Heart left ventricle (tissue), 16 donors: ENCODE data around the gene AKAP13. TPM values are rescaled to one million over a fixed set of nuclear protein-coding genes. Genes with fewer than 3 reads are reported as not detected.

ENCODE experiments used
- ATAC-seq, 4 donors: fragments of 200-7000 bp; cut with Tn5 transposase; one replicate each; pipeline ENCODE4 v1.9.1; 2020 to 2022; ENCODE audit warnings: moderate library complexity in 4 of 4, mild to moderate bottlenecking in 3 of 4, moderate number of reproducible peaks in 1 of 4
- DNase-seq, 5 donors: peaks; one replicate each; pipeline ENCODE4 v3.0.0-alpha.2; 2020
- H3K27ac ChIP-seq, 12 donors: fragments of 200-600 bp; sonication (generic) in 4 of 12; one replicate each; pipeline versions ENCODE4 v1.5.0 to v1.8.0; 2016 to 2022; ENCODE audit warnings: mild to moderate bottlenecking in 2 of 12
- H3K27me3 ChIP-seq, 9 donors: fragments of 200-600 bp; sonication (generic) in 2 of 9; one replicate each; pipeline versions ENCODE4 v1.5.1 to v1.8.0; 2016 to 2022; ENCODE audit warnings: mild to moderate bottlenecking in 3 of 9
- H3K36me3 ChIP-seq, 9 donors: fragments of 200-600 bp; sonication (generic) in 2 of 9; one replicate each; pipeline versions ENCODE4 v1.5.0 to v1.8.0; 2018 to 2022; ENCODE audit warnings: mild to moderate bottlenecking in 2 of 9
- H3K4me1 ChIP-seq, 12 donors: fragments of 200-600 bp; sonication (generic) in 4 of 12; one replicate each; pipeline versions ENCODE4 v1.5.0 to v1.8.0; 2016 to 2022; ENCODE audit warnings: mild to moderate bottlenecking in 3 of 12
- H3K4me3 ChIP-seq, 12 donors: fragments of 200-600 bp; sonication (generic) in 4 of 12; one replicate each; pipeline versions ENCODE4 v1.5.0 to v1.8.0; 2017 to 2022; ENCODE audit warnings: mild to moderate bottlenecking in 9 of 12, moderate library complexity in 4 of 12
- H3K9me3 ChIP-seq, 12 donors: fragments of 200-600 bp; sonication (generic) in 4 of 12; one replicate each; pipeline versions ENCODE4 v1.5.0 to v1.8.0; 2016 to 2022; ENCODE audit warnings: mild to moderate bottlenecking in 1 of 12
- POLR2A ChIP-seq, 2 donors: fragments of 450-650 bp; IDR thresholded peaks; one replicate each; pipeline ENCODE4 v1.6.1; 2017; ENCODE audit warnings: antibody characterized with exemption in 2 of 2, mild to moderate bottlenecking in 2 of 2, moderate library complexity in 2 of 2
- WGBS, 4 donors: extraction: QIAGEN DNeasy Blood & Tissue Kit in 2 of 4; methylation state at CpG; one replicate each; pipeline versions ENCODE4 v1.1.5 to v1.1.7; 2013 to 2018; 5-methylcytosine and 5-hydroxymethylcytosine counted together
- intact Hi-C, 10 donors: fragments of 100-400 bp; cut with DNase I; formaldehyde crosslinking; loops; one replicate each; pipeline versions ENCODE4 v1.11.1 to v1.14.2; 2022
- polyA plus RNA-seq, 2 donors: library from polyadenylated mRNA; stranded (reverse); fragments of 200-250 nt; gene quantifications; one replicate each; pipeline ENCODE4 v1.2.3, GENCODE V29; 2013
- total RNA-seq, 9 donors: library from RNA; depleted of rRNA in 2 of 9; stranded (reverse); fragments of >200 nt in 2 of 9; fragmentation: NEBNext Ultra II Directional in 3 of 9; extraction: Animal tissue kit (Norgen Biotek cat#: 25700) in 3 of 9; gene quantifications; one replicate each; pipeline versions ENCODE4 v1.1.0 to v1.2.4, GENCODE V29; 2016 to 2023
- TF ChIP-seq, protein P1 (sequence below), 12 donors: fragments of 200-600 bp; sonication (generic) in 4 of 12; IDR thresholded peaks; one replicate each; pipeline versions ENCODE4 v1.5.0 to v1.8.0; 2018 to 2022; ENCODE audit warnings: antibody characterized with exemption in 12 of 12, mild to moderate bottlenecking in 5 of 12
- donor health status: ischemic (EF 13 %, LVEDD 7.1; RV severe dilation, severe dysfunction).
- donor health status: healthy with polysubstance abuse.
- donor health status: DM: no; HTN: yes; CAD: no.
- donor health status: DM: no; HTN: no; CAD: no.
- donor health status: ischemic (EF 25% LVEDD 6.9; RV normal size, moderate dysfunction).
- donor health status: ischemic (EF 25% LVEDD 5.7; RV mildly dilated, moderate dysfunction).
- donor health status: healthy.
- donor health status: DM: yes; HTN: yes; CAD: no.
- donor health status: ischemic (EF 35%, LVEDD 5.7; RV mildly dilated, moderate dysfunction).
- donor health status: nonischemic (EF 11% LVEDD 7.7; RV severe dilation, severe dysfunction).
- donor health status: DM: yes; HTN: yes; CAD: no.
- donor health status: PGD.
- donor health status: ischemic (EF 29% LVEDD 5.4; RV normal size, mild dysfunction).
- donor health status: nonischemic (EF 23%, LVEDD 6.1; RV moderate dilation, normal function).

Gene AKAP13
- total and polyA plus RNA-seq, 11 donors = 124 to 598 (median 340) TPM

DNA sequence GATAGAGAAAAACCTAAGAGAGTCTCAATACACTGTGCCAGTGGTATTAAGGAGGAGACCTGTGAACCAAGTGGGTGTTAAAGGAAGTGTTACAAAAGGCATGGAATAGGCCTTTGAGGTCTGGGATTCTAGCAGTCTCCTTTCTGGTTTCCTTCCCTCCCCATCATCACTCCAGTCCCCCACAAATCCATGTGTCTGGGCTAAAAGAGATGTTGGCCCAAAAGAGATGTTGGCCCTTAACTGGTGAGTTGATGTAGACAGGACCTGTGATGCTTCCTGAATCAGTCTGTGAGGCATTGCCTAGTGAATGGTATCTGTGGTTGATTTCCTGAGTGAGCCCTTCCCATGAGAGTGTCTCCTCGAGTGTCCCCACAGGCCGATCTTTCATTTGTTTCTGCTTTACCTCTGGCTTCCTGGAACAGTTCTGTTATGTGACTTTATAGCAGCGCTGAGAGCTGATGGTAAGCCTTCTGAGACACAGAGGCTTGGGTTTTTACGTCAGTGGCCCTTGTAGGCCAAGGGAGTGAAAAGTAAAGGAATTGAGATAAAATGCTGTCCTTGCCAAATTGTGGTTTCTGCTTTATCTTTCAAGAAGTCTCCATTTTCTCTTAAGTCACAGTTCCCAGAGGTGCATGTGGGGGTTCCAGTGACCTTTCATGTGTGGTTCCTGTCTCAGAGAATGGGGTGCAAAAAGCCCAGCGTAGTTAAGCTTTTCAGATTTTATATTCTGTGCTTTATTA lies 326.5 kb downstream of the AKAP13 start:
- intact Hi-C loops = loop anchor here in 8 of 10 donors (2.0 to 10.0 kb wide), 9 partner anchors 82 to 372 kb away; no protein-coding TSS in a partner anchor
- Histone ChIP-seq H3K4me3 (peak overlapping the region in 9 of 12 donors; percentile 10 to 46 (median 21)), H3K9me3 (no peaks in the 10 kb centered on the region), H3K27me3 (no peaks in the 10 kb centered on the region), H3K4me1 (peaks cover 5 to 94% (median 68%) of the 10 kb centered on the region in 12 donors), H3K36me3 (peaks cover 0 to 54% (median 42%) of the 10 kb centered on the region in 9 donors), H3K27ac (peak overlapping the region; percentile 70 to 97 (median 86))
- DNase-seq (peak in 4 of 5 donors; percentile 39 to 66 (median 56)), ATAC-seq (peak; percentile 19 to 71 (median 60))
- 14 to 23% (median 20%) methylated on average over 5 of the region's 5 CpGs for WGBS, 4 donors
- TF ChIP-seq, protein P1, sequence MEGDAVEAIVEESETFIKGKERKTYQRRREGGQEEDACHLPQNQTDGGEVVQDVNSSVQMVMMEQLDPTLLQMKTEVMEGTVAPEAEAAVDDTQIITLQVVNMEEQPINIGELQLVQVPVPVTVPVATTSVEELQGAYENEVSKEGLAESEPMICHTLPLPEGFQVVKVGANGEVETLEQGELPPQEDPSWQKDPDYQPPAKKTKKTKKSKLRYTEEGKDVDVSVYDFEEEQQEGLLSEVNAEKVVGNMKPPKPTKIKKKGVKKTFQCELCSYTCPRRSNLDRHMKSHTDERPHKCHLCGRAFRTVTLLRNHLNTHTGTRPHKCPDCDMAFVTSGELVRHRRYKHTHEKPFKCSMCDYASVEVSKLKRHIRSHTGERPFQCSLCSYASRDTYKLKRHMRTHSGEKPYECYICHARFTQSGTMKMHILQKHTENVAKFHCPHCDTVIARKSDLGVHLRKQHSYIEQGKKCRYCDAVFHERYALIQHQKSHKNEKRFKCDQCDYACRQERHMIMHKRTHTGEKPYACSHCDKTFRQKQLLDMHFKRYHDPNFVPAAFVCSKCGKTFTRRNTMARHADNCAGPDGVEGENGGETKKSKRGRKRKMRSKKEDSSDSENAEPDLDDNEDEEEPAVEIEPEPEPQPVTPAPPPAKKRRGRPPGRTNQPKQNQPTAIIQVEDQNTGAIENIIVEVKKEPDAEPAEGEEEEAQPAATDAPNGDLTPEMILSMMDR (IDR thresholded peaks at IDR 0.05) = no peak
- TF ChIP-seq POLR2A (IDR thresholded peaks at IDR 0.05) = peak in 1 of 2 donors; percentile 13

DNA sequence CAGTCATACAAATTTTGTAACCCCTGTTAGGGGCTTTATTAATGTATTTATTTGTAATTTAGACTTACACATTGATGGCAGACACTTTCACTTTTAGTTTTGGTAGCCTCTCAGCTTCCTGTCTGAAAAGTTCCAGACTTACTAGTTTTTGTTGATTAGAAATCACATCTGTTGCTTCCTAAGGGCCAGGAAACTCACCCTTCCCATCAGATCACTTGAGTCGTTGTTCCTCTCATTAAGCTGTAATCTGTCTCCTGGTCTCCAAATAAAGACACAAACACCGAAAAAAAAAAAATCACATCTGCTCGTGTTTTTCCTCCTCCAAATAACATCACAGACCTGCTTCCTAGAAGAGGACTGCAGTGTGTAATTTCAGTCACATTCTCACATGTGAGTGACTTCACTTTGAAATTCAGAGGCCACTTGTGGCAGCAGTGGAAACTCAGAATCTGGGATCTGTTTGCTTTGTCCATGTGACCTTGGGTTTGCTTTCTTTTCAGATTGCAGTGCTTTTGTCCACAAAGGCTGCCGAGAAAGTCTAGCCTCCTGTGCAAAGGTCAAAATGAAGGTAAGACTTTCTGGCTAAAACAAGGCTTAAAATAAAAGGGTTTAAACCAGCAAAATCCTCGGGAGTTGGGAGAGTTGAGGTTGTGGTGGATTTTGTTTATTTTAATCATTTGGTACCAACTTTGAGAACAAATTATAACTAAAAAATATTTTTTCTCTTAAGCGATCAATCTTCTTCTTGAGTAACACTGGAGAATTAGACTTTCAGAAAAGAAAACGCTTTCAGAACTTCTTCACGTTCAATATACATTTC lies 327.3 kb downstream of the AKAP13 start:
- intact Hi-C loops = loop anchor here in 8 of 10 donors (2.0 to 10.0 kb wide), 9 partner anchors 83 to 373 kb away; no protein-coding TSS in a partner anchor
- no peaks in the 10 kb centered on the region for H3K9me3 ChIP-seq
- ATAC-seq = peak; percentile 25 to 48 (median 28)
- peaks cover 3 to 87% (median 63%) of the 10 kb centered on the region in 12 donors for H3K4me1 ChIP-seq
- no peak for TF ChIP-seq POLR2A (IDR thresholded peaks at IDR 0.05)
- TF ChIP-seq, protein P1 (IDR thresholded peaks at IDR 0.05) = no peak
- peaks cover 0 to 61% (median 50%) of the 10 kb centered on the region in 9 donors for H3K36me3 ChIP-seq
- peak overlapping the region in 9 of 12 donors; percentile 10 to 46 (median 21) for H3K4me3 ChIP-seq
- DNase-seq = peak in 1 of 5 donors; percentile 35
- no peaks in the 10 kb centered on the region for H3K27me3 ChIP-seq
- WGBS, 4 donors = 32 to 42% (median 37%) methylated on average over 8 of the region's 8 CpGs
- H3K27ac ChIP-seq = peak overlapping the region; percentile 70 to 97 (median 86)

DNA sequence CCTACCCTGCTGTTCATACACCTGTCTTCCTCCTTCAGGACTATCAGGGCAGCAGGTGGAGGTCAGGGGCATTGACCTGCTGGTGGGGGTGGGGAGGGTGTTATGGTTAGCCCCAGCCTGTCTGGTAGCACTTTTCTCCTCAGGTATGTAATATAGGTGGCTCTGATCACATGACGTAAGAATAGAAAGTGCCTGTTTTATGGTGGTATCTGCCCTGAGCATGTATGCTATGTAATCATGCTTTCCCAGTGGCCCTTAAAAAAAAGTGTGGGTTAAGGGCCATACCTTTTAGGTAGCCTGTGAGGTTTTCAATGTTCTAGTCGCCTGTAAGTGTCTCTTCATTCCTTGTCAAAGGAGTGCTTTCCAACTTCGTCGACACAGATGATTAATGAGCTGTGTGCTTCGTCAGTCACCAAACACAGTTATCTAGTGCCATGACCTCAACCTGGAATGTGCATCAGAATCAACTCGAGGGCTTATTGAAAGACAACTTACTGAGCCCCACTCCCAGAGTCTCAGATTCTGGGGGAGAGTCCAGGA lies 328.1 kb downstream of the AKAP13 start:
- no peaks in the 10 kb centered on the region for H3K27me3 ChIP-seq
- ATAC-seq (peak; percentile 16 to 69 (median 49)), DNase-seq (no peak)
- WGBS, 4 donors = 30 to 48% (median 32%) methylated on average over 6 of the region's 6 CpGs
- peak overlapping the region; percentile 70 to 97 (median 86) for H3K27ac ChIP-seq
- TF ChIP-seq, protein P1 (IDR thresholded peaks at IDR 0.05) = no peak
- no peak for TF ChIP-seq POLR2A (IDR thresholded peaks at IDR 0.05)
- peak overlapping the region in 5 of 12 donors; percentile 13 to 42 (median 38) for H3K4me3 ChIP-seq
- peaks cover 0 to 79% (median 55%) of the 10 kb centered on the region in 12 donors for H3K4me1 ChIP-seq
- peaks cover 0 to 64% (median 54%) of the 10 kb centered on the region in 9 donors for H3K36me3 ChIP-seq
- intact Hi-C loops = loop anchor here in 7 of 10 donors (5.0 to 10.0 kb wide), 7 partner anchors 84 to 374 kb away; no protein-coding TSS in a partner anchor
- H3K9me3 ChIP-seq = no peaks in the 10 kb centered on the region
